WTC11 (cell line): ENCODE data around the gene ST6GALNAC3.

Experiments used
- ELF4 ChIP-seq: sonication (generic); formaldehyde crosslinking; IDR thresholded peaks from 2 replicates; pipeline ENCODE4 v1.8.1; 2022; ENCODE audit warnings: low read depth, mild to moderate bottlenecking, moderate library complexity, missing genetic modification reagents
- FOXJ3 ChIP-seq: sonication (generic); formaldehyde crosslinking; IDR thresholded peaks from 2 replicates; pipeline ENCODE4 v1.9.0; 2021; ENCODE audit warnings: missing genetic modification reagents, mild to moderate bottlenecking, borderline replicate concordance
- FOXK1 ChIP-seq: sonication (generic); formaldehyde crosslinking; IDR thresholded peaks from 2 replicates; pipeline ENCODE4 v1.8.0; 2022; ENCODE audit warnings: mild to moderate bottlenecking, moderate library complexity, missing genetic modification reagents
- MAX ChIP-seq: sonication (generic); formaldehyde crosslinking; IDR thresholded peaks from 2 replicates; pipeline ENCODE4 v1.8.0; 2022; ENCODE audit warnings: mild to moderate bottlenecking, missing genetic modification reagents
- MLX ChIP-seq: sonication (generic); formaldehyde crosslinking; IDR thresholded peaks from 2 replicates; pipeline ENCODE4 v1.8.1; 2023; ENCODE audit warnings: mild to moderate bottlenecking, missing genetic modification reagents, moderate library complexity
- MXD4 ChIP-seq: fragments of 250-450 bp; sonication (Bioruptor Pico); IDR thresholded peaks from 2 replicates; pipeline ENCODE4 v1.8.0; 2021; ENCODE audit warnings: mild to moderate bottlenecking, moderate library complexity, borderline replicate concordance
- NR3C1 ChIP-seq: sonication (generic); formaldehyde crosslinking; conservative IDR thresholded peaks from 2 replicates; pipeline ENCODE4 v1.8.1; 2023; ENCODE audit warnings: low read depth, mild to moderate bottlenecking, missing genetic modification reagents
- RORB ChIP-seq: fragments of 250-450 bp; sonication (Bioruptor Pico); IDR thresholded peaks from 2 replicates; pipeline ENCODE4 v1.9.0; 2021; ENCODE audit warnings: mild to moderate bottlenecking
- SMAD4 ChIP-seq: sonication (generic); formaldehyde crosslinking; IDR thresholded peaks from 2 replicates; pipeline ENCODE4 v1.8.0; 2022; ENCODE audit warnings: mild to moderate bottlenecking, missing genetic modification reagents
- TF ChIP-seq, protein P1 (sequence below): fragments of 200-600 bp; IDR thresholded peaks from 2 replicates; pipeline ENCODE4 v1.8.0; 2022; ENCODE audit warnings: antibody characterized with exemption
- TF ChIP-seq, protein P2 (sequence below): sonication (generic); formaldehyde crosslinking; IDR thresholded peaks from 2 replicates; pipeline ENCODE4 v1.8.1; 2023; ENCODE audit warnings: mild to moderate bottlenecking, missing genetic modification reagents
- TF ChIP-seq, protein P3 (sequence below): sonication (generic); formaldehyde crosslinking; IDR thresholded peaks from 2 replicates; pipeline ENCODE4 v1.8.0; 2023; ENCODE audit warnings: missing genetic modification reagents
- TF ChIP-seq, protein P4 (sequence below): sonication (generic); formaldehyde crosslinking; conservative IDR thresholded peaks from 2 replicates; pipeline ENCODE4 v1.8.1; 2022; ENCODE audit warnings: mild to moderate bottlenecking, missing genetic modification reagents

GRCh38 chr1:76465030-76465429 lies 390.5 kb downstream of the ST6GALNAC3 start:
- TF ChIP-seq, protein P1, sequence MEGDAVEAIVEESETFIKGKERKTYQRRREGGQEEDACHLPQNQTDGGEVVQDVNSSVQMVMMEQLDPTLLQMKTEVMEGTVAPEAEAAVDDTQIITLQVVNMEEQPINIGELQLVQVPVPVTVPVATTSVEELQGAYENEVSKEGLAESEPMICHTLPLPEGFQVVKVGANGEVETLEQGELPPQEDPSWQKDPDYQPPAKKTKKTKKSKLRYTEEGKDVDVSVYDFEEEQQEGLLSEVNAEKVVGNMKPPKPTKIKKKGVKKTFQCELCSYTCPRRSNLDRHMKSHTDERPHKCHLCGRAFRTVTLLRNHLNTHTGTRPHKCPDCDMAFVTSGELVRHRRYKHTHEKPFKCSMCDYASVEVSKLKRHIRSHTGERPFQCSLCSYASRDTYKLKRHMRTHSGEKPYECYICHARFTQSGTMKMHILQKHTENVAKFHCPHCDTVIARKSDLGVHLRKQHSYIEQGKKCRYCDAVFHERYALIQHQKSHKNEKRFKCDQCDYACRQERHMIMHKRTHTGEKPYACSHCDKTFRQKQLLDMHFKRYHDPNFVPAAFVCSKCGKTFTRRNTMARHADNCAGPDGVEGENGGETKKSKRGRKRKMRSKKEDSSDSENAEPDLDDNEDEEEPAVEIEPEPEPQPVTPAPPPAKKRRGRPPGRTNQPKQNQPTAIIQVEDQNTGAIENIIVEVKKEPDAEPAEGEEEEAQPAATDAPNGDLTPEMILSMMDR = no peak
- TF ChIP-seq, protein P2, sequence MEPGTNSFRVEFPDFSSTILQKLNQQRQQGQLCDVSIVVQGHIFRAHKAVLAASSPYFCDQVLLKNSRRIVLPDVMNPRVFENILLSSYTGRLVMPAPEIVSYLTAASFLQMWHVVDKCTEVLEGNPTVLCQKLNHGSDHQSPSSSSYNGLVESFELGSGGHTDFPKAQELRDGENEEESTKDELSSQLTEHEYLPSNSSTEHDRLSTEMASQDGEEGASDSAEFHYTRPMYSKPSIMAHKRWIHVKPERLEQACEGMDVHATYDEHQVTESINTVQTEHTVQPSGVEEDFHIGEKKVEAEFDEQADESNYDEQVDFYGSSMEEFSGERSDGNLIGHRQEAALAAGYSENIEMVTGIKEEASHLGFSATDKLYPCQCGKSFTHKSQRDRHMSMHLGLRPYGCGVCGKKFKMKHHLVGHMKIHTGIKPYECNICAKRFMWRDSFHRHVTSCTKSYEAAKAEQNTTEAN (CRISPR knock-in tag) = no peak
- TF ChIP-seq, protein P3, sequence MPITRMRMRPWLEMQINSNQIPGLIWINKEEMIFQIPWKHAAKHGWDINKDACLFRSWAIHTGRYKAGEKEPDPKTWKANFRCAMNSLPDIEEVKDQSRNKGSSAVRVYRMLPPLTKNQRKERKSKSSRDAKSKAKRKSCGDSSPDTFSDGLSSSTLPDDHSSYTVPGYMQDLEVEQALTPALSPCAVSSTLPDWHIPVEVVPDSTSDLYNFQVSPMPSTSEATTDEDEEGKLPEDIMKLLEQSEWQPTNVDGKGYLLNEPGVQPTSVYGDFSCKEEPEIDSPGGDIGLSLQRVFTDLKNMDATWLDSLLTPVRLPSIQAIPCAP (CRISPR knock-in tag) = no peak
- TF ChIP-seq SMAD4 (CRISPR knock-in tag) (no peak), FOXJ3 (CRISPR knock-in tag) (no peak), RORB (CRISPR knock-in tag) (no peak), MXD4 (CRISPR knock-in tag) (no peak), MAX (CRISPR knock-in tag) (no peak), ELF4 (CRISPR knock-in tag) (no peak), MLX (CRISPR knock-in tag) (no peak), FOXK1 (no peak), NR3C1 (CRISPR knock-in tag) (no peak)
- TF ChIP-seq, protein P4, sequence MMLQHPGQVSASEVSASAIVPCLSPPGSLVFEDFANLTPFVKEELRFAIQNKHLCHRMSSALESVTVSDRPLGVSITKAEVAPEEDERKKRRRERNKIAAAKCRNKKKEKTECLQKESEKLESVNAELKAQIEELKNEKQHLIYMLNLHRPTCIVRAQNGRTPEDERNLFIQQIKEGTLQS (CRISPR knock-in tag) = no peak
